CD14-positive monocyte (primary cell): Measurements from ENCODE around the gene AGO1. TPM values are rescaled to one million over a fixed set of nuclear protein-coding genes. Genes with fewer than 3 reads are reported as not detected.
A peak's percentile ranks its signal among the peaks of the same experiment; 100 is the strongest.

Experiments used
- DNase-seq, 3 donors: peaks; one replicate each; pipeline ENCODE4 v3.0.0-alpha.2; 2011 to 2022
- H2AFZ ChIP-seq: 2 replicates; pipeline ENCODE4 v1.6.0; 2012; ENCODE audit warnings: mild to moderate bottlenecking, low read depth, low read length, inconsistent platforms; ENCODE audit not compliant: insufficient read depth, poor library complexity, severe bottlenecking
- H3K27ac ChIP-seq, 2 donors: 1 replicate in 1 of 2; 2 replicates in 1 of 2; pipeline ENCODE4 v1.5.1; 2012 to 2013; ENCODE audit warnings: low read length in 2 of 2, control low read depth in 1 of 2, inconsistent platforms in 1 of 2, low read depth in 1 of 2, mild to moderate bottlenecking in 1 of 2
- H3K27me3 ChIP-seq, 2 donors: one replicate each; pipeline versions ENCODE4 v1.6.0 to v1.6.1; 2011 to 2013; ENCODE audit warnings: low read length in 2 of 2; ENCODE audit not compliant: control insufficient read depth in 2 of 2, insufficient read depth in 2 of 2
- H3K36me3 ChIP-seq, 2 donors: replicated peaks in 1 of 2; 1 replicate in 1 of 2; 2 replicates in 1 of 2; pipeline versions ENCODE4 v1.5.1 to v1.6.1; 2012 to 2013; ENCODE audit warnings: low read length in 2 of 2, control low read depth in 1 of 2, inconsistent platforms in 1 of 2, mild to moderate bottlenecking in 1 of 2; ENCODE audit not compliant: insufficient read depth in 2 of 2, control insufficient read depth in 1 of 2
- H3K4me1 ChIP-seq, 2 donors: 1 replicate in 1 of 2; 2 replicates in 1 of 2; pipeline versions ENCODE4 v1.5.1 to v1.6.1; 2012 to 2013; ENCODE audit warnings: low read length in 2 of 2, control low read depth in 1 of 2, inconsistent platforms in 1 of 2, mild to moderate bottlenecking in 1 of 2, moderate library complexity in 1 of 2; ENCODE audit not compliant: insufficient read depth in 2 of 2, control insufficient read depth in 1 of 2
- H3K4me2 ChIP-seq: replicated peaks from 2 replicates; pipeline ENCODE3; 2012; ENCODE audit warnings: low read length, moderate library complexity, mild to moderate bottlenecking; ENCODE audit not compliant: poor library complexity, severe bottlenecking; ENCODE audit errors: extremely low read depth
- H3K4me3 ChIP-seq, 3 experiments: fragments of 200-600 bp in 1 of 3; sonication (generic) in 1 of 3; replicated peaks in 1 of 3; 1 replicate in 2 of 3; 2 replicates in 1 of 3; pipeline ENCODE4 v1.5.1; 2011 to 2013; ENCODE audit warnings: low read length in 3 of 3, mild to moderate bottlenecking in 3 of 3, control low read depth in 2 of 3, low read depth in 2 of 3, inconsistent platforms in 1 of 3, moderate library complexity in 1 of 3
- H3K79me2 ChIP-seq: 2 replicates; pipeline ENCODE4 v1.6.0; 2012; ENCODE audit warnings: mild to moderate bottlenecking, control low read depth, inconsistent platforms, low read length, moderate library complexity; ENCODE audit not compliant: insufficient read depth
- H3K9ac ChIP-seq: 2 replicates; pipeline ENCODE4 v1.6.0; 2017; ENCODE audit warnings: low read length, mild to moderate bottlenecking; ENCODE audit not compliant: insufficient read depth, poor library complexity, severe bottlenecking
- H3K9me3 ChIP-seq, 2 donors: replicated peaks in 1 of 2; 1 replicate in 1 of 2; 2 replicates in 1 of 2; pipeline versions ENCODE4 v1.5.1 to v1.6.1; 2012 to 2013; ENCODE audit warnings: low read length in 2 of 2, control low read depth in 1 of 2; ENCODE audit not compliant: control insufficient read depth in 1 of 2, insufficient read depth in 1 of 2
- H4K20me1 ChIP-seq: 2 replicates; pipeline ENCODE4 v1.6.0; 2012; ENCODE audit warnings: mild to moderate bottlenecking, low read length, control low read depth, moderate library complexity; ENCODE audit not compliant: insufficient read depth
- H3K27ac Mint-ChIP-seq, 7 donors: one replicate each; pipeline ENCODE4 v1.8.0; 2020; ENCODE audit warnings: mild to moderate bottlenecking in 7 of 7, mixed read lengths in 7 of 7, moderate library complexity in 6 of 7, inconsistent platforms in 2 of 7
- H3K27me3 Mint-ChIP-seq, 3 donors: one replicate each; pipeline ENCODE4 v1.8.0; 2021 to 2022; ENCODE audit warnings: low read depth in 3 of 3, mild to moderate bottlenecking in 3 of 3, mixed read lengths in 3 of 3, moderate library complexity in 3 of 3, inconsistent platforms in 1 of 3
- H3K36me3 Mint-ChIP-seq, 2 donors: one replicate each; pipeline ENCODE4 v1.8.0; 2020; ENCODE audit warnings: mixed read lengths in 2 of 2, inconsistent platforms in 1 of 2, mild to moderate bottlenecking in 1 of 2
- H3K4me1 Mint-ChIP-seq: one replicate; pipeline ENCODE4 v1.8.0; 2020; ENCODE audit warnings: mild to moderate bottlenecking, mixed read lengths
- H3K4me3 Mint-ChIP-seq, 2 donors: one replicate each; pipeline ENCODE4 v1.8.0; 2020; ENCODE audit warnings: mild to moderate bottlenecking in 2 of 2, mixed read lengths in 2 of 2, moderate library complexity in 1 of 2
- H3K9me3 Mint-ChIP-seq, 7 donors: one replicate each; pipeline ENCODE4 v1.8.0; 2020 to 2022; ENCODE audit warnings: mixed read lengths in 7 of 7, mild to moderate bottlenecking in 6 of 7, moderate library complexity in 6 of 7, inconsistent platforms in 2 of 7
- CTCF ChIP-seq: fragments of 200-600 bp; IDR thresholded peaks from one replicate; pipeline ENCODE4 v1.8.0; 2022; ENCODE audit warnings: antibody characterized with exemption, mild to moderate bottlenecking
- WGBS: methylation state at CpG from one replicate; pipeline ENCODE4 v1.1.5; 2013; ENCODE audit warnings: missing lambda C conversion rate; ENCODE audit not compliant: insufficient coverage; 5-methylcytosine and 5-hydroxymethylcytosine counted together
- intact Hi-C, 2 donors: fragments of 100-400 bp; cut with micrococcal nuclease; formaldehyde crosslinking; loops; one replicate each; pipeline versions ENCODE4 v1.15.0 to v1.15.1; 2023
- polyA plus RNA-seq, 3 donors: library from polyadenylated mRNA; depleted of rRNA in 1 of 3; unstranded in 2 of 3; stranded (reverse) in 1 of 3; fragments of 300-500 nt in 2 of 3; fragments of >200 nt in 1 of 3; fragmentation: Illumina TruSeq in 2 of 3; gene quantifications; 1 replicate in 2 of 3; 2 replicates in 1 of 3; pipeline ENCODE4 v1.2.3, GENCODE V29; 2012 to 2021

AGO1 gene
- polyA plus RNA-seq, 3 donors = 10.9 to 19.4 (median 13.9) TPM

GRCh38 chr1:35847935-35848565 lies 35.0 kb upstream of the AGO1 start:
- Histone ChIP-seq H3K27me3 (no peaks in the 10 kb centered on the region), H2AFZ (no peak overlapping the region), H3K4me2 (peak overlapping the region; percentile 12), H3K9me3 (no peaks in the 10 kb centered on the region), H3K79me2 (peaks cover 33% of the 10 kb centered on the region), H3K27ac (peak overlapping the region in 1 of 2 donors; percentile 34), H3K4me1 (peaks cover 11 to 12% of the 10 kb centered on the region in 2 donors), H3K4me3 (no peak overlapping the region), H3K9ac (no peak overlapping the region), H3K36me3 (peaks cover 67 to 90% of the 10 kb centered on the region in 2 donors), H4K20me1 (peaks cover 29% of the 10 kb centered on the region)
- Mint-ChIP-seq H3K27me3 (peaks cover 0 to 2% (median 0%) of the 10 kb centered on the region in 3 donors), H3K9me3 (no peaks in the 10 kb centered on the region), H3K4me1 (peaks cover 11% of the 10 kb centered on the region), H3K36me3 (peaks cover 64 to 84% of the 10 kb centered on the region in 2 donors), H3K4me3 (no peak overlapping the region), H3K27ac (peak overlapping the region in 6 of 7 donors; percentile 33 to 85 (median 60))
- WGBS = no CpG with 5 or more reads among the region's 1 CpG
- intact Hi-C loops = no loop called here
- peak; percentile 18 to 68 (median 67) for DNase-seq
- TF ChIP-seq CTCF = no peak

DNA sequence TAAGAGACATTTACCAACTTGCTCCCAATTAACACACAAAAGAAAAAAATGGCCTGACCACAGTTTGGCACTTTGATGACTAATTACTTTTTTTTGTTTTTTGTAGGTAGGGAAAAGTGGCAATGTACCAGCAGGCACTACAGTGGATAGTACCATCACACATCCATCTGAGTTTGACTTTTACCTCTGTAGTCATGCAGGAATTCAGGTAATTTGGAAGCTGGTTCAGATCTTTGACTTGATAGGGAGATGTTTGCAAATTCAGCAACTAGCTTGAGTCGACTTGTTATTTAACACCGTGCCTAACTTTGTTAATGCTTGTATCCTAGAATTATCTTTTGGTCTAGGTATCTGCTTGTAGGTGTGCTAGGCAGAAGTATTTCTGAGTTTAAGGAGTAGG lies 33.0 kb upstream of the AGO1 start:
- no peak overlapping the region for H3K4me2 ChIP-seq
- H3K4me3 ChIP-seq = no peak overlapping the region
- peaks cover 69 to 90% of the 10 kb centered on the region in 2 donors for H3K36me3 ChIP-seq
- TF ChIP-seq CTCF = no peak
- Mint-ChIP-seq H3K27me3 (peaks cover 0 to 2% (median 0%) of the 10 kb centered on the region in 3 donors), H3K9me3 (no peaks in the 10 kb centered on the region), H3K27ac (no peak overlapping the region), H3K36me3 (peaks cover 66 to 84% of the 10 kb centered on the region in 2 donors), H3K4me3 (no peak overlapping the region), H3K4me1 (peaks cover 11% of the 10 kb centered on the region)
- H2AFZ ChIP-seq = no peak overlapping the region
- H3K79me2 ChIP-seq = peaks cover 36% of the 10 kb centered on the region
- no peak for DNase-seq
- no peak overlapping the region for H3K27ac ChIP-seq
- H4K20me1 ChIP-seq = peaks cover 23% of the 10 kb centered on the region
- intact Hi-C loops = no loop called here
- H3K9ac ChIP-seq = no peak overlapping the region
- no peaks in the 10 kb centered on the region for H3K27me3 ChIP-seq
- 100% methylated on average over 1 of the region's 2 CpGs for WGBS
- no peaks in the 10 kb centered on the region for H3K9me3 ChIP-seq
- H3K4me1 ChIP-seq = peaks cover 11 to 12% of the 10 kb centered on the region in 2 donors
